ENCODE measurements around the gene RBM47. TPM values are rescaled to one million over a fixed set of nuclear protein-coding genes. Genes with fewer than 3 reads are reported as not detected.
A peak's percentile ranks its signal among the peaks of the same experiment; 100 is the strongest.
"Not testable (repeated sequence)": the region's sequence is repeated elsewhere in the genome, so short reads cannot be mapped to it uniquely, and the experiment has no call there.

RBM47 gene
- total RNA-seq, 4 donors from 2014 or later: 200 to 369 (median 323) TPM

GRCh38 chr4:40521957-40522356 is 107.7 kb downstream of the RBM47 start:
- H3K27ac ChIP-seq: peak overlapping the region; percentile 98 to 99 (median 98)
- no peaks in the 10 kb centered on the region for H3K36me3 ChIP-seq
- no peaks in the 10 kb centered on the region for H3K27me3 ChIP-seq
- intact Hi-C loops (cut with DNase I): no loop called here
- H3K9me3 ChIP-seq: no peaks in the 10 kb centered on the region
- TF ChIP-seq, protein P1, sequence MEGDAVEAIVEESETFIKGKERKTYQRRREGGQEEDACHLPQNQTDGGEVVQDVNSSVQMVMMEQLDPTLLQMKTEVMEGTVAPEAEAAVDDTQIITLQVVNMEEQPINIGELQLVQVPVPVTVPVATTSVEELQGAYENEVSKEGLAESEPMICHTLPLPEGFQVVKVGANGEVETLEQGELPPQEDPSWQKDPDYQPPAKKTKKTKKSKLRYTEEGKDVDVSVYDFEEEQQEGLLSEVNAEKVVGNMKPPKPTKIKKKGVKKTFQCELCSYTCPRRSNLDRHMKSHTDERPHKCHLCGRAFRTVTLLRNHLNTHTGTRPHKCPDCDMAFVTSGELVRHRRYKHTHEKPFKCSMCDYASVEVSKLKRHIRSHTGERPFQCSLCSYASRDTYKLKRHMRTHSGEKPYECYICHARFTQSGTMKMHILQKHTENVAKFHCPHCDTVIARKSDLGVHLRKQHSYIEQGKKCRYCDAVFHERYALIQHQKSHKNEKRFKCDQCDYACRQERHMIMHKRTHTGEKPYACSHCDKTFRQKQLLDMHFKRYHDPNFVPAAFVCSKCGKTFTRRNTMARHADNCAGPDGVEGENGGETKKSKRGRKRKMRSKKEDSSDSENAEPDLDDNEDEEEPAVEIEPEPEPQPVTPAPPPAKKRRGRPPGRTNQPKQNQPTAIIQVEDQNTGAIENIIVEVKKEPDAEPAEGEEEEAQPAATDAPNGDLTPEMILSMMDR (IDR thresholded peaks at IDR 0.05): no peak
- no peak for TF ChIP-seq POLR2A (IDR thresholded peaks at IDR 0.05)
- no peak overlapping the region for H3K4me3 ChIP-seq (replicated peaks in 1 of 3)
- H3K4me1 ChIP-seq: peaks cover 78 to 82% of the 10 kb centered on the region in 2 donors
- WGBS, 2 donors: 73 to 95% methylated on average over 2 of the region's 2 CpGs
- no peak for DNase-seq

DNA sequence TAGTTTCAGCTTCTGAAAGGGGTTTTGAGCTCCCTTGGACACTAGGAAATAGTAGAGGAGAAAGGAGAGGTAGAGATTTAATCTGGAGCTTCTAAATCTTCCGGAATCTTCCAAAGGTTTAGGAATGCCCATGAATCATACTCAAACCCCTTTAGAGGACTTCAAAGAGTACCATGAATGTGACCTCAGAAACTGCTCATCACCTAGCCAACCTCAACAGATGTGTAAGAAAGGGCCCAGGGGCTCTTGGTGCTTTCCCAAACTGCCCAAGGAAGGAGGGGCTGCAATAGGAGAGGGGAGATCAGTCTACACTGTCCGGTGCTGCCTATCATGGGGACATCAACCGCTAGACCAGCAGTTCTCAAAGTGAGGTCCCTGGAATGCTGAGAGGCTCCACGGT is 109.1 kb downstream of the RBM47 start:
- peak overlapping the region; percentile 98 to 99 (median 98) for H3K27ac ChIP-seq
- no peak for DNase-seq
- H3K9me3 ChIP-seq: no peaks in the 10 kb centered on the region
- TF ChIP-seq, protein P1 (IDR thresholded peaks at IDR 0.05): no peak
- no peak for TF ChIP-seq POLR2A (IDR thresholded peaks at IDR 0.05)
- no peaks in the 10 kb centered on the region for H3K27me3 ChIP-seq
- no peaks in the 10 kb centered on the region for H3K36me3 ChIP-seq
- 72 to 81% methylated on average over 4 of the region's 4 CpGs for WGBS, 2 donors
- peaks cover 74 to 79% of the 10 kb centered on the region in 2 donors for H3K4me1 ChIP-seq
- intact Hi-C loops (cut with DNase I): no loop called here
- H3K4me3 ChIP-seq (replicated peaks in 1 of 3): no peak overlapping the region

- H3K36me3 ChIP-seq; intact Hi-C loops (cut with DNase I); H3K27me3 ChIP-seq; H3K4me3 ChIP-seq (replicated peaks in 1 of 3); H3K9me3 ChIP-seq; DNase-seq: not testable (repeated sequence)
- peaks cover 54 to 58% of the 10 kb centered on the region in 2 donors for H3K4me1 ChIP-seq
- 79 to 95% methylated on average over 5 of the region's 5 CpGs for WGBS, 2 donors
- peak overlapping the region; percentile 89 to 98 (median 95) for H3K27ac ChIP-seq
These were observed 112.6 kb downstream of the RBM47 start for GRCh38 chr4:40517081-40517480.

DNA sequence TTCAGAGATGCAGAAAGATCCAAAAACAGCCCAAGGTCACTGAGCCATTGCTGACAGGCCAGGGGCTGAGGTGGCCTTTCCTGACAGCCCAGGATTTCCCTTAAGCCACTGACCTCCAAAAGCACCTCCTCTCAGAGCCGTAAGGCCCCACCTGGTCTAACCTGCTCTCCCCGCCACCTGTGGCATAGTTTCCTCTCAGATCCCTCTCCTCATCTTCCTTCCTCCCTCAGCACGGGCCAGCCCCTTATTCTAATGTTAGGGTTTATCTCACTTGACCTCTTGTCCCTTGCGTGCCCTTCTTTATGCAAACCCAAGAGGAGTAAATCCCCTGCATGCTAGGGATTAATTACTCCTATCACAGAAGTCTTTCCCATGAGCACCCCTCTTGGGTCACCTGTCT is 113.0 kb downstream of the RBM47 start:
- H3K27ac ChIP-seq: peak overlapping the region; percentile 89 to 98 (median 95)
- H3K4me1 ChIP-seq: peaks cover 53 to 55% of the 10 kb centered on the region in 2 donors
- TF ChIP-seq, protein P1 (IDR thresholded peaks at IDR 0.05): no peak
- no peak for TF ChIP-seq POLR2A (IDR thresholded peaks at IDR 0.05)
- WGBS, 2 donors: 83 to 89% methylated on average over 4 of the region's 4 CpGs
- DNase-seq: no peak
- H3K9me3 ChIP-seq: no peaks in the 10 kb centered on the region
- no peaks in the 10 kb centered on the region for H3K27me3 ChIP-seq
- intact Hi-C loops (cut with DNase I): no loop called here
- no peak overlapping the region for H3K4me3 ChIP-seq (replicated peaks in 1 of 3)
- no peaks in the 10 kb centered on the region for H3K36me3 ChIP-seq

GRCh38 chr4:40515398-40516293 is 114.0 kb downstream of the RBM47 start:
- no peaks in the 10 kb centered on the region for H3K27me3 ChIP-seq
- peak overlapping the region; percentile 89 to 98 (median 95) for H3K27ac ChIP-seq
- intact Hi-C loops (cut with DNase I): no loop called here
- DNase-seq: no peak
- peaks cover 45 to 51% of the 10 kb centered on the region in 2 donors for H3K4me1 ChIP-seq
- H3K36me3 ChIP-seq: no peaks in the 10 kb centered on the region
- H3K9me3 ChIP-seq: no peaks in the 10 kb centered on the region
- WGBS, 2 donors: 70 to 77% methylated on average over 14 to 15 of the region's 15 CpGs
- no peak overlapping the region for H3K4me3 ChIP-seq (replicated peaks in 1 of 3)
- TF ChIP-seq, protein P1 (IDR thresholded peaks at IDR 0.05): no peak
- peak in 1 of 2 donors; percentile 54 for TF ChIP-seq POLR2A (IDR thresholded peaks at IDR 0.05)

All from thyroid gland (tissue), 4 donors.